Epithelial cell of esophagus (primary cell): Measurements from ENCODE around the gene PROZ.

Experiments
- DNase-seq: peaks from one replicate; pipeline ENCODE4 v3.0.0; 2010; ENCODE audit warnings: low read depth
- H3K4me3 ChIP-seq: 2 replicates; pipeline ENCODE4 v1.5.1; 2011; ENCODE audit warnings: mild to moderate bottlenecking, low read length, control low read depth
- CTCF ChIP-seq: IDR thresholded peaks from 2 replicates; pipeline ENCODE4 v1.5.1; 2011; ENCODE audit warnings: low read depth, mild to moderate bottlenecking, low read length, control low read depth, inconsistent platforms; ENCODE audit not compliant: insufficient read depth; ENCODE audit errors: missing control alignments

PROZ gene

GRCh38 chr13:113162783-113163685 lies 4.6 kb downstream of the PROZ start:
- no peak overlapping the region for H3K4me3 ChIP-seq
- DNase-seq = no peak
- TF ChIP-seq CTCF = no peak

GRCh38 chr13:113164492-113164891 lies 6.0 kb downstream of the PROZ start:
- no peak for TF ChIP-seq CTCF
- DNase-seq = no peak
- H3K4me3 ChIP-seq = no peak overlapping the region

GRCh38 chr13:113166266-113166665 lies 7.8 kb downstream of the PROZ start:
- DNase-seq = no peak

GRCh38 chr13:113166681-113167080 lies 8.2 kb downstream of the PROZ start:
- H3K4me3 ChIP-seq = no peak overlapping the region
- no peak for TF ChIP-seq CTCF
- no peak for DNase-seq

More at GRCh38 chr13:113166266-113166665, 7.8 kb downstream of the PROZ start:
- TF ChIP-seq CTCF = no peak
- H3K4me3 ChIP-seq = no peak overlapping the region

GRCh38 chr13:113167155-113167554 lies 8.7 kb downstream of the PROZ start:
- DNase-seq = no peak
- TF ChIP-seq CTCF = no peak
- H3K4me3 ChIP-seq = no peak overlapping the region

GRCh38 chr13:113167575-113167974 lies 9.1 kb downstream of the PROZ start:
- TF ChIP-seq CTCF = no peak
- H3K4me3 ChIP-seq = no peak overlapping the region
- no peak for DNase-seq

GRCh38 chr13:113168211-113168610 lies 9.8 kb downstream of the PROZ start:
- DNase-seq = no peak
- no peak overlapping the region for H3K4me3 ChIP-seq
- TF ChIP-seq CTCF = no peak
